ENCODE results near the gene SPRED1.

The SPRED1 gene

DNA sequence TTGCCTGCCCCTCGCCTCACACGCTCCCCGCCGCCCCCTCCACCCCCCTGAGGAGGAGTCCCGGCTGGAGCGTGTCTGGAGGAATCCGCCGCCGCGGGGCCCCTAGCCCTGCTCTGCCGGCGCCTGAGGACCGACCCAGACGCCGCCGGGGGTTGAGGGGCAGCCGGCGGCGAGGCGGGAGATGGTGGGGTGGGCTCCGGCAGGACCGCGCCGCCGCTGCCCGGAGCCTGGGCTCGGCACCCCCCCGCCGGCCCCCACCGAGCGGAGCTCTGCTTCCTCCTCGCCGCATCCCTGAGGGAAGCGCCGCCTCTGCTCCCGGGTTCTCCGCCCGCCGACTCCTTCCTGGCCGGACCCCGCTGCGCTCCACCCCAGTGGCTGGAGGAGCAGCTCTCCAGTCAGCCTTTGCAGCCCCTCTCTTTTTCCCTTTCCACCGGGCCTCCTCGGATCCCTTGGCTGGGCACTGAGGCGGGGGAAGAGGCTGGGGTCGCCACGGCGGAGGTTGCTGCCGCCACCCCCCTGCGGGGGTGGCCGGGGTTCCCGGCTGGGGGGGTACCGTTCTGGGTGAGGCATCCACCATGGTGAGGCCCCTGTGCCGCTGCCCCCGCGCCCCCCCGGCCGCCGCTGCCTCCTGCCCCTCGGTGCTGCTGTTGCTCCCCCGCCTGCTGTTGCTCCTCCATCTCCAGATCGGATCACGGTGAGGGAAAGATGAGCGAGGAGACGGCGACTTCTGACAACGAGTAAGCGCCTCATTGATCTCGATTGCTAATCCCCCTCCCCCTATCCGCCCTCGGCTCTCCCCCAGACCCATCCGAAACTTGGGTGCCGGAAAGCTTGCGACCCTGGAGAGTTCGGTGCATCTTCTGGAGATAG lies at the start of gene SPRED1:
TSS of gene SPRED1 (plus strand) at position 356 of the 870 bp plus-strand sequence. CDS start at position 706, 350 bp downstream.
- DNase-seq, result peak; percentile 70

DNA sequence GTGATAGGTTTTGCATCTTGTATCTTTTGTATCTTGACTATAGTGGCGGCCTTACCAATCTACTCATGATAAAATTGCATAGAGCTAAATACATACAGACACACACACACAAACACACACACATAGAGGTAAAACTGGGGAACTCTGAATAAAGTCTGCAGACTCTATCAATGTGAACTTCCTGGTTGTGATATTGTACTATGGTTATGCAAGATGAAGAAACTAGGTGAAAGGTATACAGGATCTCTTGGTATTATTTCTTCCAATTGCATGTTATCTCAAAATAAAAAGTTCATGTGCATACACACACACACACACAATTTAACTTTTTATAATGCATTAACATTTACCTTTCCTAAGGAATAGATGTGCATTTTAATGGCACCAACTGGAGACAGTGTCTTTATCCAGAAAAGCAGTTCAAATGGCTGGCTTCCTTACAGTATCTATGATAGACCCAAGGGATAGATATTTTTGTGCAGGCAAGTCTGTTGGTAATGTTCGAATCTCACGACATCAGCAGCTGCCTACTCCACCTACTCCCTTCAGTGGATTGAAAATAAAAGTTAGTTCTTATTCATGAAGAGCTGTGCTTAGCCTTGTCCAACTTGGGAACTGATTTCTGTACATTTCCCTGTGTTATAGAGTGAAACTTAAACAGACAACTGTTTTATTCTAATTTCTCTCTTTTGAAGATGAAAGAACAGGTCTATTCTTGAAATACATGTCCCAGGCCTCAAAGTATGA lies 46.9 kb upstream of the SPRED1 start:
- DNase-seq, result no peak

DNA sequence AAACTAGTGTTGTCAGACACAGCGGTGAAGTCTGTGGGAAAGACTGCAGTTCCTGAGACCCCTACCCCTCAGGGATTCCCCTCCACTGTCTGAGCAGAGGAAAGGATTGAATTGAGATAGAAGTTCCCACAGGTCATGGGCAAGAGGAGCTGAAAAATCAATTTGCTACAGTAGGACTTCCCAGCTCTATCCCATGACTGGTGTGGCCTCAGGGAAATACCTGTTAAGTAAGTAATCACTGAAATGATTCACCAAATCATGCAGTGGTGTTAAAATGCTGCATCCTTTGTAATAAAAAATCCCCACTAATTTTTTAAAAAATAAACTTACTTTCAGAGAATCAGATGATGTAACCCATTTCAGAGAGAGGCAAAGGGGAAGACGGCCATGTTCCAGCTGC lies 45.0 kb upstream of the SPRED1 start:
- DNase-seq, result no peak

DNA sequence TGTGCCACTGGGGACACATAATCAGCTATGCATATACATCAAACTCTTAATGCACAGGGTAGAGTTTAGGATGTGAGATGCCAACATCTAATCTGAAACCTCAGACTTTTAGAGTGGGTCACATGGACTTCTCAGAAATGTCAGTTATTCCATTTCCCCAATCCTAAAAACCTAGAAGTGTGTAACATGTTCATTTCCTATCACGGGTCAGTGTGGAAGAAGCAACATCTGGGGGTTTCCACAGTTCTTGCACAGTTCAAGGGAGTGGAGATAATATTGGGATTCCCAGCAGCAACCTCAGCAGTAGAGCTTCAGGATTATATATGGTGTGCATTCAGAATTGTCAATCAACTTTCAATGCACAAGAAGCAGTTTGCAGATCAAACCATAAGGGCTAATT lies 44.4 kb upstream of the SPRED1 start:
- DNase-seq, result no peak

DNA sequence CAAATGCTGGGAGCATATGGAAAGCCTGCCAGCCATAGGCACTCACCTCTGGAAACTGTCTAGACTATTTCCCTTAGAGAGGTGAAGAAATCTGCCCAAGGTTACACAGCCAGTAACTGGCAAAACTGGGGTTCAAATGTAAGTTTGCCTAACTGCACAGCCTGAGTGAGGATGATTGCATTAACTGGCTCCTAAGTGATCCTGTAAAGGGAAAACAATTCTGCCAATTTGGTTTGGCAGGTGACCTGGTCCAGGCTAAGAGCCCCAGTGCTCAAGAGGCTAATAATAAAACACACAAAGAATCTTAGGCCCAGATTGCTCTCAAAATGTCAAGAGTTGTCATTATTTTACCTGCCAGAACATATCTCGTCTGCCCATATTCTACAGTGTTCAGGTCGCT lies 43.9 kb upstream of the SPRED1 start:
- DNase-seq, result no peak

DNA sequence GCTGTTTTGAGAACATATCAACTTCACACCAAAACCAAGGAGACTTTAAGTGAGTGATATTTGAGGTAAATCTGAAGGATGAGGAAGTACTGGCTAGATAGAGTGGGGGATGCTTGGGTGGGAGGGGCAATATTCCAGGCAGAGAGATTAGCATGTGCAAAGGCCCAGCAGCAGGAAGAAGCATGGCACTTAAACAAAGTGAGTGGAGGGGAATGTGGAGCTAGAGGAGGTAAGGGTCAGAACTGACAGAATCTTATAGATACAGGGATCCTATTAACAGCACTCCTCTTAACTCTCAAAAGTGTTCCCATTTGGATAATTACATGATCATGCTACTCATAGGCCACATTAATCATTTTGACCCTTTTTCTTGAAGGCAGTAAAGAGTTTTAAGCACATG lies 41.4 kb upstream of the SPRED1 start:
- DNase-seq, result no peak

DNA sequence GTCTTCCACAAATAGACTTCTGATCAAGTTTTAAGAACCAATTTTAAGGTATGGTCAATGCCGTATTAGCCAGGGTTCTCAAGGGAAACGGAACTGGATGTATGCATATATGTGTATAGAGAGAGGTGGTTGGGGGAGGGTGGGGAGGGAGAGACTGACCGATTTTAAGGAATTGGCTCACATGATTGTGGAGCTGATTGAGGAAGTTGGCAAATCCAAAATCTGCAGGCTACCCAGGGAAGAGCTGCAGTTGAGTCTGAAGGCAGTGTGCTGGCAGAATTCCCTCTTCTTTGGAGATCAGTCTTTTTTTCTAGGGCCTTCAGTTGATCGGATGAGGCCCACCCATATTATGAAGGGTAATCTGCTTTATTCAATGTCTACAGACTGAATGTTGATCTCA lies 40.8 kb upstream of the SPRED1 start:
- DNase-seq, result no peak

DNA sequence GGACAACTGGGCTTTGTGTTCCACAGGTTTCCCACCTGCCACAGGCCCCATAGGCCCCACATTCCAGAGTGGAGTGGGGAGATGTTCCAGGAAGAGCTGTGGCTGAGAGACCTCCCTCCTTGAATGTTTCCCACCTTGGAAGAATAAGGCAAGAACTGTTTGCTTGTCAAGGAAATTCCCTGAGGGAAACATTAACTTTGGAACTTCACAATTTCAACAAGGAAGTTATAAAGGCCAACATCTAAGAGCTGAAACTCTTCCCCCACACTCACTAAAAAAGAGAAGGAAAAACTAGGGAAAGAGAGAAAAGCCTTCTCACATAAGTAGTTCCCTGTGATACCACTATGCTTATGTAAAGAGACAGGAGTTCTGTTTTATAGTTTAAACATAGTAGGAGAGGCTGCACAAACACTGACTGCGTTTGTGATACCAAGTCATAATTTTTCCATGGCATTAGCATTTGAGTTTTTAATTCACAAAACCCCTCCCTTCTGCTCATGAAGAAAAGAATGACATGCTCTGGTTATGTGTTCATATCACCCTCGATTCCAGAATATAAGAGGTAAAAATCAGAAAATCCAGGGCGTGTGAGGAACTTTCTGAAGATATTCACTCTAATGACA lies 39.8 kb upstream of the SPRED1 start:
- DNase-seq, result no peak

DNA sequence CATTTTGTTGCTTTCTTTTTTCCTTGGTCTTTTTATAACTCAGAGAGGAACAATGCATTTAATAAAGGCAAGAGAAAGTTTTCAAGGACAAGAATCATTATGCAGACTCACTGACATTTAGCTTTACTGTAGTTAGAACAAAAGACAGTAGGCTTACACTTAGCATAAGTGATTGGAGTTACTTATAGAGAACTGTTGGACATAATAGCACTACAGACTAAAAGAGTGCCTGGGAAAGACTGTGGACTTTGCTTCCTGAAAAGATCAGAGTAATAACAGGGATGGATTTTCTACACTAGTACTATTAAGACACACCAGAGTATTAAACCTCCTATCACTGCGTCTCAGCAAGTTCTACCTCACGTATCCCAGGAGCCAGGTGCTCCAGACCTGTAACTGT lies 39.3 kb upstream of the SPRED1 start:
- no peak for DNase-seq

DNA sequence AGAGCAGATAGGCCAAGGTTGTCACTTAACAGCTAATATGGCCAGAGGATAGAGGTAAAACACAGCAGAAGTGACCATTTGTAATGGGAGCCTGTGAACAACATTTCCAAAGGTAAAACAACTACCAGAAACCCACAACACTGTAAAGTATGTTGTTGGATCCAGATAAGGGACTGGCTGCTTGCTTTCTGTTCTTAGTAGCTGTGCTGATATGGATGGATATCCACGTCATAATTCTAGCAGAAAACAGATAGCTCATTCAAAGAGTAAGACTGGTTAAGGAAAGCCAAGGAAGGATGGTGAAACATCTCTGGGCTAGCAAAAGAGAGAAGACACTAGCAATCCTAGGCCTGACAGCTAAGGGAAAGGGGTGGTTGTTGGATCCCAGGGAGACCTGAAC lies 36.9 kb upstream of the SPRED1 start:
- no peak for DNase-seq

DNA sequence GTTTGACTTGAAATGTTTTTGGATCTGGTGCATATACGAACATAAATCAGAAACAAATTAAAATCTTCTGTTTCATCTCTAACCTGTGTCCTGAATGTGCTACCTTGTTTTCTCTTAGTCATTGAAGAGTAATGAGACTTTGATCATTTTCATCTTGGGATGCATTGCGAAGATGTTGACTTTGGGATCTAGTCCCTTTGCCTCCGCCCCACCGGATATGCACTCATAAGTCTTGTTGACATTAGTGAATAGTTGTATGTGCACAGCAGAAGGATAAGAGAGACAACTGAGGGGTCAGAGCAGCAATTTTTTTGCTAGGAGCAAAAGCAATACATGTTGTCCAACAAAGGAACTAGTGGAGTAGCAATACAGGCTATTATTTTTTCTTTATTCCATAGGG lies 35.9 kb upstream of the SPRED1 start:
- no peak for DNase-seq

DNA sequence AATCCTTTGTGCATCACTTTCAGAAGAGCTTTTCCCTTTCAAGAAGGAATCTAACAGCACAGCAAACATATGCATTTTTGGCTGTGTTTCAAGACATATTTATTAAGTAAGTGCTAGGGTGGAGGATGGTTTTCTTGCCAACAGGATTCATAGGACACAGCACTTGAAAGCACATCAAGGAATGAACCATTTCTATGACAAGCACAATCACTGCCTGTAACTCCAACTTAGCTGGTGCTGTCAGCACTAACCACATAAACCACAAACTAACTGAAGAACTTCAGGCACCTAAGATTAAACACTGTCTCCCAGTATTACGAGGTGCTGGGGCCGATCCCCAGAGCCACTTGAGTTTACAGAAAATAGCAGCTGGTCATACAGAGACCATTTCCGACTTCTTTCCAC lies 35.4 kb upstream of the SPRED1 start:
- DNase-seq, result no peak

DNA sequence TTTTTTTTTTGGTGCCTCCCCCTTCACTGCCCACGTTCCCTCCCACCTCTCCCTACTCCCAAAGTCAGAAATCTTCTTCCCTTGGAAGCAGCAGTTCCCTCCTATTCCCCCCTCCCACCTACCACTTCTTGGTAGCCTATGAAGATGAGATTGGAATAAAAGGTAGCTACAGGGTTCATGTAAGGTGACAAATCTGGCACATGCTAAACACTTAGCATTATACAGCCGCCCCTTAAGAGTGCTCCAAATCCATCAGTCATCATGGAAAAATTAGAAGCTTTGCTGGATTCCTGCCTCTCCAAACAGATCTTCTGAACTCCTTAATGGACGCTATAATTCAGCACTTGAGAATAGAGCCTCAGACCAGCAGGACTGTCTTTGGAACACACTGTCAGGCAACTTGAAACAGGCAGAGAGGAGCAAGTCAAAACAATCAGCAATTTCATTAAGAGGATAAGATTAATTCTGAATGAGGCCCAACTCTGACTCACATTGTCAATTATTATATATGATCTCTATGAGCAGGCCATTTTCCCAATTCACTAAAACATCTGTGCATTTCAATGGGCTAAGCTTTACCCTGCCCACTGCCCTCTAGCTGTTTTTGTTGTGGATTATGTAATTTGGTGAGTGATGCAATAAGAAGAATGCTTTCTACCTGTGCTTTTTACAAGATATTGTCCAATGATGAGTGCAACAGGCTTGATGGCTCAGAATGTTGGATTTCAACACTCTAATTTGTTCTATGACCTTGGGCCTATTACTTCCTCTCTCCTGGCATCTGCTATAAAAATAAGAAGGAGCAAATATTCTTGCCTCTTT lies 34.6 kb upstream of the SPRED1 start:
- DNase-seq, result no peak

DNA sequence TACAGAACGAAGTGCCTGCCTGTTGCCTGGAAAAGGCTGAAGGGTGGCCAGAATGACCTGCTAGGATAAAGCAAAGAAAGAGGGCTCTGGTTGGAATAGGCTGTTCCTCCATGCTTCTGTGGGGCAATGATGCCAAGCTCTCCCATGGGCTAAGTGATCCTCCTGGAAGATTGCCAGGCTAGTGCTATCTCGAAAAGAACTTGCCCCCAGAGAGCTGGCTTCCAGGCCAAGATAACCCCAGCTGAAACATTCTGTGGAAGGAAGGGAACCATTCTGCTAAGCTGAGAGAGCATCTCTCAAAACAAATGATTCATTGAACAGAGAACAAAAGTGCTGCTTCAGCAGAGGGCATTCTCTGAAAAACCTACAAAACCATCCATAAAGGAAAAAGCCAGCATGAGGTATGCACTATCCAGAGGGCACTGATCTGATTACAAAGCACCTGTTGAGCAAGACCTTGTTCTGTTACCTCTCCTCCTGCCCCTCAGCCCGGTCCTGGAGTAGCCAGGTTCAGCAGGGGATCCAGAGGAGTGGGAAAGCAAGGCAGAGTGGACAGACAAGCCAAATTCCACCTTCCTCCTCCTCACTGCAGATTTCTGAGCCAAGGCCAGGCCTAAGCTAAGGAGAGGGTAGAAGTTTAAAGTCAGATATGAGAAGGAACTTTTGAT lies 31.9 kb upstream of the SPRED1 start:
- no peak for DNase-seq

DNA sequence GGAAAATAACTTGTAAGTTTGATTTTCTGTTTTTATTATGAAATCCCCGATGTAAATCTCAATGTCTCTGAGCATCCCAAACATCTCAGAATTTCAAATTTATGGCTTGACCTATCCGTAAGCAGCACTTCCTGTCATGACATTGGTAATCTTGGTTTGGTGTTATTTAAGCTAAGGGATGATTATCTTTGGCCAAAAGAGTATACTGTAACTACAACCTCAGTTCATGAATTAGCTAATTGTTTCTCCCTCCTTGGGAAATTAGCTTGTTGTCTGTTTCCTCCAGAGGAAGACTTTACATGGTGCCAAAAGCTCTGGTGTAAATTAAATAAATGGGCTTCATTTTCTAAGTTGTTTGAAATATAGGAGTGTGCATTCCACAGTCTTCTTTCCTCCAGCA lies 28.1 kb upstream of the SPRED1 start:
- DNase-seq, result no peak

DNA sequence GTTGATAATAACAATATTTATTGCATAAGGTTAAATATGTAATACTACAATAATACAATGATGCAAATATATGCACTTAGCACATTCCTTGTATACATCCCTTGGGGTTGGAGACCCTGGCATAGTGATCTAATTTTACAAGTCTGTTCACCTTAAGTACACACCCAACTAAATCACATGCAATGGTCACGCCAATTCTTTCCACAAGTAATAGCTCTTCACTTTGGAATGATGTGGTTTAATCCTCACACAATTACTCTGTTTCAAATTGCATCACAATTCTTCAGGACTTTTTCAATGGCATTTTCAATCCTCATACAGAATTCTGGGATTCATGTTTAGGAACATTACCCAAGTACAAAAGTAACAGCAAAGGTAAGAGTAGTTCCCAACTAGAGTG lies 27.3 kb upstream of the SPRED1 start:
- DNase-seq, result no peak

DNA sequence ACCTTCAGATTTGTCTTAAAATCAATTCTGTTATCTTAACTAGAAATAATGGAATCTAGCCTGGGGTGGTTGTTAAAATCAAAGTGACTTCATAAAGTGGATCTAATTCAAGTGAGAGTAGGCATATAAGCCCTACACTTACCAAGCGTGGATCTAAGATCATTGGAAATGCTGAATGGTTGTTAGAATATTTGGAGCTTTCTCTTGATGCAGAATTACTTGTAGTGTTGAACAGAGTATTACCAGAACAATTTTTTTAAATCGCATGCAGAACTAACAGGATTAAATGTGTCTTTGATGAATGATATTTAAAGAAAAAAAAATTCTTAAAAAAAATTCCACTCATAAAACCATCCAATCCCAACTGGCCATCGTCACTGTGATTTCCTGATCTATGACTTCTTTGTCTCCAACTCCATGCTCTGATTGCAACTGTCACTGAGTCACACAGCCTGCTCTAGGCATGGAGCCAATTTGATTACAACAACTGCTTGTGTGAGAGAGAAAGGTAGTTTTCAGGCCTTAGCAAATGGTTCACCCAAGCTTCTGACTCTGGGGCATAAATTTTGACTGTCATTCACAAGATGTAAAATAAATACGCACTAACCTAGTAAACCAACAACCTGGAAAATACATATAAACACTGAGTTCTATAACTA lies 25.9 kb upstream of the SPRED1 start:
- DNase-seq, result no peak

DNA sequence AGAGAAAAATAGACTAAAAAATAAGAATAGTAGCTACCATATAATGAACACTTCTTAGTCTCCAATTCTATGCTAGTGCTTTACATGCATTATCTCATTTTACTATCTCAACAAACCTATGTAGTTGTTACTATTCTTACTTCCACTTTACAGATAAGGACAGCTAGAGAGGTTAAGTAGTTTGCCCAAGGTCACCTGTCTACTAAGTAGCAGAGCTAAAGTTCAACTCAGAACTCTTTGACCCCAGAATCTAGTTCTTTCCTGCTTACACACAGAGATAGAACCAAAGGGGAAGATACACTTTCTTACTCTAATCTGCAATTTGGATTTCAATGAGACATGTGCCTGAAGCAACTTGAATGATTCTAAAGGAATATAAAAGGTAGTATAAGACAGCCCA lies 24.7 kb upstream of the SPRED1 start:
- no peak for DNase-seq

DNA sequence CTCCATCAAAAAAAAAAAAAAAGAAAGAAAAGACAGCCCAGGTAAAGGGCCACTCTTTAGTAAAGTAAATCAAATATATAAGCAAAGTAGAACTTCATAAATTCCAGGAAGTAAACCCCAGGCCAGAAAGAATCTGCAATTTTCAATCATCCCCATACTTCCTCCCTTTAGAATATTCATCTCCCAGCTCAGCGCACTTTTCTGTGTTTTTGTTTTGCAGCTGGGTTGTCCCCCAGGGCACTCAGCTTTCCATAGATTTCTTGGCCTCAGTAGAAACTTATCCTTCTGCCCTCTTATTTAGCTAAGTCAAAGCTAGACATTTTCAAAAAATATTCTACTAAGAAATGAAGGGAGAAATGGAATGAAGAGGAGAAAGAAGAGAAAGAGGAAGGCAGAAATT lies 24.0 kb upstream of the SPRED1 start:
- DNase-seq, result no peak

DNA sequence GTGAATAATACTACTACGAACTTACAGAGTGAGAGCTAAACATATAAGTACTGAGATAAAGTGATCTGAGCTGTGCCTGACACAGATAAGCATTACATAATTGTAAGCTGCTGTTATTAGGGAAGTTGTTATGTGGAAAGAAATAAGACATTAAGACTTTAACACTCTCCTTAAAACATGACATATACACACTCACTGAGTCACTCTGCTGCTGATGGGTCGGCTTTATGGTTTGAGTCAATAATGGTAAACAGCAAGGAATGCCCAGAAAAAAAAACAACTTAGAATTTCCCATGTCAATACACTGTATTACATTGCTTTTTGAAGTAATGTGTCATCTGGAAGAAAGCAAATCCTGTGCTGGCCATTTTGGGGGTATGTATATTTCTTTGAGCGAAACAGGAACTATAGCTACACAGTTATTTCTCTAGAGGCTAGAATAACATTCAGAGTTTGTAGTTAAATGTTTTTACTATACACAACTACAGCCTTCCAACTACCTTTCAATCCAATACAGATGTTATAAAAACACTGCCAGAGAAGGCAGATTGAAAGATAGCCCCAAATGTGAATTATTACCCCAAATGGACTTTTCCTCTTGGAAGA lies 22.8 kb upstream of the SPRED1 start:
- no peak for DNase-seq

DNA sequence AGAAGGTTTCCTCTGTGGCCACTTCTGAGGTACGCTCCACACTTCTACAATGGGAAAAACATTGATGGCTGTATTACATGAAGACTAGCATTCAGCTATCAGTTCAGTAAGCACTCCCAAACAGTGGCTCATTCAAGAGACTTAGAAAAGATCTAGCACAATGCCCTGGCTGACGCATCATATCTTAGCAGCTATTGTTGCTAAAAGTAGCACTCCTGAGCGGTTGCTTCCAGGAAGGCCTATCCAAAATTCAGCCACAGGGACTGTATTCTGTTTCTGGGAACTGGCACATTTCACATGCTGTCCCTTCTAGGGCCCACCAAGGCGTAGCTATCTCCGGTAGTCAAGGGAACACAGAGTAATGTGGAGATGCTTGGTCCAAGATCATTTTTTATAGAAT lies 21.2 kb upstream of the SPRED1 start:
- DNase-seq, result no peak
